GM19468 (cell line): Measurements from ENCODE around the gene IPO7.
"Not testable (repeated sequence)": the region's sequence is repeated elsewhere in the genome, so short reads cannot be mapped to it uniquely, and the experiment has no call there.

Experiments
- ATAC-seq: cut with Tn5 transposase; IDR thresholded peaks from one replicate; pipeline ENCODE4 v1.9.1; 2021; ENCODE audit warnings: mild to moderate bottlenecking, moderate library complexity, moderate number of reproducible peaks; ENCODE audit not compliant: unreplicated experiment; ENCODE audit errors: extremely low read depth

The IPO7 gene

GRCh38 chr11:9397746-9398680, 13.6 kb downstream of the IPO7 start:
- ATAC-seq, result no peak

GRCh38 chr11:9399466-9399865, 15.0 kb downstream of the IPO7 start:
- ATAC-seq, result no peak

GRCh38 chr11:9401884-9402283, 17.4 kb downstream of the IPO7 start:
- not testable (repeated sequence) for ATAC-seq

GRCh38 chr11:9428706-9429105, 44.3 kb downstream of the IPO7 start:
- no peak for ATAC-seq

- no peak for ATAC-seq
Observed at GRCh38 chr11:9438611-9439010, 54.2 kb downstream of the IPO7 start.

- no peak for ATAC-seq
Observed at GRCh38 chr11:9446230-9446629, 61.8 kb downstream of the IPO7 start.

GRCh38 chr11:9448576-9449352, 64.3 kb downstream of the IPO7 start:
- no peak for ATAC-seq

GRCh38 chr11:9452023-9452422, 67.6 kb downstream of the IPO7 start:
- ATAC-seq, result not testable (repeated sequence)

- ATAC-seq, result no peak
Observed at GRCh38 chr11:9455722-9456121, 71.3 kb downstream of the IPO7 start.

GRCh38 chr11:9459667-9460321, 75.3 kb downstream of the IPO7 start:
- no peak for ATAC-seq

GRCh38 chr11:9460322-9461062, 76.0 kb downstream of the IPO7 start, which contains the start of gene ZNF143:
TSS of gene ZNF143 (plus strand) at chr11:9461012. CDS start at chr11:9471309, 10,297 bp downstream.
- peak; percentile 91 for ATAC-seq

- peak; percentile 30 for ATAC-seq
Observed at GRCh38 chr11:9461063-9461759, 76.8 kb downstream of the IPO7 start.

GRCh38 chr11:9461760-9462134, 77.3 kb downstream of the IPO7 start:
- no peak for ATAC-seq

GRCh38 chr11:9462172-9462799, 77.8 kb downstream of the IPO7 start:
- ATAC-seq, result no peak

GRCh38 chr11:9462806-9463537, 78.5 kb downstream of the IPO7 start:
- no peak for ATAC-seq

- ATAC-seq, result no peak
Observed at GRCh38 chr11:9470765-9471164, 86.3 kb downstream of the IPO7 start.

- no peak for ATAC-seq
Observed at GRCh38 chr11:9473408-9473807, 89.0 kb downstream of the IPO7 start.

- ATAC-seq, result no peak
Observed at GRCh38 chr11:9479899-9480298, 95.4 kb downstream of the IPO7 start.
